ENCODE results near the gene SLC25A47.

SLC25A47 gene

GRCh38 chr14:100328495-100329163 is 5.5 kb downstream of the SLC25A47 start:
- no peak overlapping the region for H3K4me3 ChIP-seq (ENCODE audit: low read depth, low read length)
- DNase-seq (ENCODE audit: low read depth, low spot score) = no peak
- in situ Hi-C loops (cut with HindIII; ENCODE audit: low sequenced_read_pairs) = no loop called here
- TF ChIP-seq CTCF (IDR thresholded peaks at IDR 0.05; ENCODE audit: low read depth, low read length) = no peak

- in situ Hi-C loops (cut with HindIII; ENCODE audit: low sequenced_read_pairs) = no loop called here
- no peak for DNase-seq (ENCODE audit: low read depth, low spot score)
- TF ChIP-seq CTCF (IDR thresholded peaks at IDR 0.05; ENCODE audit: low read depth, low read length) = no peak
- no peak overlapping the region for H3K4me3 ChIP-seq (ENCODE audit: low read depth, low read length)
Observed at GRCh38 chr14:100329233-100330006, 6.3 kb downstream of the SLC25A47 start.

GRCh38 chr14:100330007-100330344 is 6.8 kb downstream of the SLC25A47 start:
- H3K4me3 ChIP-seq (ENCODE audit: low read depth, low read length) = no peak overlapping the region
- no peak for TF ChIP-seq CTCF (IDR thresholded peaks at IDR 0.05; ENCODE audit: low read depth, low read length)
- in situ Hi-C loops (cut with HindIII; ENCODE audit: low sequenced_read_pairs) = no loop called here
- no peak for DNase-seq (ENCODE audit: low read depth, low spot score)

- no peak for TF ChIP-seq CTCF (IDR thresholded peaks at IDR 0.05; ENCODE audit: low read depth, low read length)
- in situ Hi-C loops (cut with HindIII; ENCODE audit: low sequenced_read_pairs) = no loop called here
- DNase-seq (ENCODE audit: low read depth, low spot score) = no peak
- no peak overlapping the region for H3K4me3 ChIP-seq (ENCODE audit: low read depth, low read length)
Observed at GRCh38 chr14:100330388-100330931, 7.3 kb downstream of the SLC25A47 start.

- no peak for DNase-seq (ENCODE audit: low read depth, low spot score)
- no peak for TF ChIP-seq CTCF (IDR thresholded peaks at IDR 0.05; ENCODE audit: low read depth, low read length)
- no peak overlapping the region for H3K4me3 ChIP-seq (ENCODE audit: low read depth, low read length)
- in situ Hi-C loops (cut with HindIII; ENCODE audit: low sequenced_read_pairs) = no loop called here
Observed at GRCh38 chr14:100332071-100332639, 9.0 kb downstream of the SLC25A47 start.

GRCh38 chr14:100332797-100333196 is 9.7 kb downstream of the SLC25A47 start:
- no peak for TF ChIP-seq CTCF (IDR thresholded peaks at IDR 0.05; ENCODE audit: low read depth, low read length)
- H3K4me3 ChIP-seq (ENCODE audit: low read depth, low read length) = no peak overlapping the region
- no peak for DNase-seq (ENCODE audit: low read depth, low spot score)
- in situ Hi-C loops (cut with HindIII; ENCODE audit: low sequenced_read_pairs) = no loop called here
